RWPE2 (cell line): ENCODE data around the gene MAP2.

Experiments used
- ATAC-seq: fragments of 200-7000 bp; cut with Tn5 transposase; 3 replicates; pipeline ENCODE4 v1.9.1; 2021; ENCODE audit warnings: low read depth
- DNase-seq: peaks from one replicate; pipeline ENCODE4 v3.0.0-alpha.2; 2020; ENCODE audit warnings: low spot score
- H3K27ac ChIP-seq: fragments of 450-650 bp; 2 replicates; pipeline ENCODE4 v1.5.1; 2017; ENCODE audit warnings: mild to moderate bottlenecking; ENCODE audit not compliant: poor library complexity, severe bottlenecking
- H3K27me3 ChIP-seq: fragments of 250-450 bp; sonication (Bioruptor Pico); 2 replicates; pipeline ENCODE4 v1.5.1; 2021; ENCODE audit warnings: mild to moderate bottlenecking, moderate library complexity; ENCODE audit not compliant: insufficient read depth, poor library complexity, severe bottlenecking
- H3K36me3 ChIP-seq: fragments of 250-450 bp; sonication (Bioruptor Pico); 2 replicates; pipeline ENCODE4 v1.5.1; 2020; ENCODE audit warnings: low read depth, mild to moderate bottlenecking, moderate library complexity
- H3K4me1 ChIP-seq: fragments of 250-450 bp; sonication (Bioruptor Pico); 2 replicates; pipeline ENCODE4 v1.5.1; 2021; ENCODE audit warnings: mild to moderate bottlenecking, moderate library complexity; ENCODE audit not compliant: insufficient read depth, poor library complexity, severe bottlenecking
- H3K4me3 ChIP-seq: fragments of 250-450 bp; sonication (Bioruptor Pico); 2 replicates; pipeline ENCODE4 v1.5.1; 2021; ENCODE audit warnings: mild to moderate bottlenecking, moderate library complexity; ENCODE audit not compliant: severe bottlenecking
- H3K9me3 ChIP-seq: fragments of 250-450 bp; sonication (Bioruptor Pico); 2 replicates; pipeline ENCODE4 v1.5.1; 2021; ENCODE audit warnings: mild to moderate bottlenecking, moderate library complexity; ENCODE audit not compliant: severe bottlenecking
- CTCF ChIP-seq: fragments of 450-650 bp; IDR thresholded peaks from one replicate; pipeline ENCODE4 v1.5.1; 2017; ENCODE audit warnings: mild to moderate bottlenecking, moderate library complexity; ENCODE audit not compliant: poor library complexity, severe bottlenecking

MAP2 gene

GRCh38 chr2:209451209-209451834 lies 27.5 kb downstream of the MAP2 start:
- no peak overlapping the region for H3K4me3 ChIP-seq
- TF ChIP-seq CTCF = no peak

GRCh38 chr2:209456489-209456888 lies 32.6 kb downstream of the MAP2 start:
- DNase-seq (no peak), ATAC-seq (no peak)
- no peak overlapping the region for H3K27ac ChIP-seq
- H3K9me3 ChIP-seq = no peaks in the 10 kb centered on the region
- H3K36me3 ChIP-seq = no peaks in the 10 kb centered on the region
- peaks cover 6% of the 10 kb centered on the region for H3K4me1 ChIP-seq
- no peak for TF ChIP-seq CTCF
- H3K4me3 ChIP-seq = no peak overlapping the region
- no peaks in the 10 kb centered on the region for H3K27me3 ChIP-seq

More at GRCh38 chr2:209451209-209451834, 27.5 kb downstream of the MAP2 start:
- no peaks in the 10 kb centered on the region for H3K4me1 ChIP-seq
- no peak overlapping the region for H3K27ac ChIP-seq
- no peak for ATAC-seq
- no peak for DNase-seq
- H3K9me3 ChIP-seq = no peaks in the 10 kb centered on the region
- H3K36me3 ChIP-seq = no peaks in the 10 kb centered on the region
- no peaks in the 10 kb centered on the region for H3K27me3 ChIP-seq

GRCh38 chr2:209458008-209458979 lies 34.4 kb downstream of the MAP2 start:
- H3K9me3 ChIP-seq = no peaks in the 10 kb centered on the region
- DNase-seq (no peak), ATAC-seq (no peak)
- no peaks in the 10 kb centered on the region for H3K27me3 ChIP-seq
- H3K4me3 ChIP-seq = no peak overlapping the region
- no peak overlapping the region for H3K27ac ChIP-seq
- H3K4me1 ChIP-seq = peaks cover 6% of the 10 kb centered on the region
- no peaks in the 10 kb centered on the region for H3K36me3 ChIP-seq
- TF ChIP-seq CTCF = no peak

GRCh38 chr2:209459359-209459758 lies 35.5 kb downstream of the MAP2 start:
- H3K27ac ChIP-seq = no peak overlapping the region
- DNase-seq = no peak

More at GRCh38 chr2:209459359-209459758, 35.5 kb downstream of the MAP2 start:
- no peak overlapping the region for H3K4me3 ChIP-seq
- H3K9me3 ChIP-seq = no peaks in the 10 kb centered on the region
- no peaks in the 10 kb centered on the region for H3K27me3 ChIP-seq
- no peaks in the 10 kb centered on the region for H3K36me3 ChIP-seq
- no peak for TF ChIP-seq CTCF
- no peak for ATAC-seq
- H3K4me1 ChIP-seq = peaks cover 6% of the 10 kb centered on the region
